ENCODE measurements around the gene PRG2.

GRCh38 chr11:57348052-57348451 lies 42.4 kb downstream of the PRG2 start:
- TF ChIP-seq CTCF (IDR thresholded peaks at IDR 0.05), result no peak
- no peak for TF ChIP-seq TCF7L2 (IDR thresholded peaks at IDR 0.05; ENCODE audit: low read depth, low read length)
- TF ChIP-seq REST (IDR thresholded peaks at IDR 0.05; ENCODE audit: insufficient read depth in 1 of 2, low read depth in 2 of 2, low read length in 1 of 2), result no peak

All from Panc1 (cell line).